Keratinocyte (primary cell): Measurements from ENCODE around the gene ATL1.

Experiments used
- CTCF ChIP-seq, 3 experiments: IDR thresholded peaks in 1 of 3; conservative IDR thresholded peaks in 1 of 3; optimal IDR thresholded peaks in 1 of 3; 2 replicates in 2 of 3; 3 replicates in 1 of 3; pipeline versions ENCODE3 to v1.5.1; 2011; ENCODE audit warnings: low read length in 3 of 3, mild to moderate bottlenecking in 3 of 3, moderate library complexity in 2 of 3, control low read depth in 1 of 3, inconsistent platforms in 1 of 3; ENCODE audit not compliant: insufficient read depth in 2 of 3; ENCODE audit errors: extremely low read depth in 1 of 3
- EZH2 ChIP-seq: IDR thresholded peaks from one replicate; pipeline ENCODE4 v1.6.1; 2012; ENCODE audit warnings: inconsistent platforms, mild to moderate bottlenecking, low read length, moderate library complexity

- TF ChIP-seq CTCF (optimal IDR thresholded peaks at IDR 0.05 in 1 of 3, IDR thresholded peaks at IDR 0.05 in 1 of 3, conservative IDR thresholded peaks at IDR 0.05 in 1 of 3; ENCODE audit: extremely low read depth in 1 of 3, insufficient read depth in 2 of 3, low read length in 3 of 3): no peak
- TF ChIP-seq EZH2: no peak
These were observed 31.9 kb upstream of the ATL1 start for GRCh38 chr14:50528000-50528399.
